SK-N-SH (cell line): Measurements from ENCODE around the gene MRC1. TPM values are rescaled to one million over a fixed set of nuclear protein-coding genes. Genes with fewer than 3 reads are reported as not detected.
A peak's percentile ranks its signal among the peaks of the same experiment; 100 is the strongest.

Experiments
- CTCF ChIA-PET: fragments of 300-600, 350-600 bp; formaldehyde crosslinking; extraction: SDS; loops from one replicate; lab custom pipeline; 2021; lab: Yijun Ruan, JAX
- POLR2A ChIA-PET: fragments of 350-600 bp; sonication (Branson Sonifier 250); formaldehyde crosslinking; extraction: SDS; loops from one replicate; lab custom pipeline; 2020; ENCODE audit warnings: antibody characterized with exemption, inconsistent platforms; lab: Yijun Ruan, JAX
- DNase-seq: peaks from one replicate; pipeline ENCODE4 v3.0.0; 2012
- H2AFZ ChIP-seq: fragments of 200-600 bp; sonication (generic); 2 replicates; pipeline ENCODE4 v1.8.1; 2016; ENCODE audit warnings: antibody characterized with exemption, mild to moderate bottlenecking, low read depth
- H3F3A ChIP-seq: fragments of 200-600 bp; sonication (generic); replicated peaks from 2 replicates; pipeline ENCODE3; 2016; ENCODE audit warnings: antibody characterized with exemption, mild to moderate bottlenecking; ENCODE audit not compliant: insufficient read depth
- H3K27ac ChIP-seq, 2 experiments: fragments of 200-500 bp in 1 of 2; fragments of 200-600 bp in 1 of 2; sonication (Bioruptor generic) in 1 of 2; sonication (generic), shearing (Covaris generic) in 1 of 2; 2 replicates each; pipeline versions ENCODE4 v1.5.1 to v1.6.1; 2014 to 2016; ENCODE audit warnings: low read depth in 2 of 2, inconsistent platforms in 1 of 2, low read length in 1 of 2, mild to moderate bottlenecking in 1 of 2, mixed read lengths in 1 of 2
- H3K27me3 ChIP-seq: fragments of 200-600 bp; sonication (generic), shearing (Covaris generic); 2 replicates; pipeline ENCODE4 v1.6.1; 2016; ENCODE audit warnings: mixed run types; ENCODE audit not compliant: insufficient read depth
- H3K36me3 ChIP-seq, 2 experiments: fragments of 200-500 bp in 1 of 2; fragments of 200-600 bp in 1 of 2; sonication (Bioruptor generic) in 1 of 2; sonication (generic) in 1 of 2; replicated peaks in 1 of 2; 2 replicates each; pipeline versions ENCODE3 to v1.5.1; 2014 to 2016; ENCODE audit warnings: low read length in 1 of 2, mild to moderate bottlenecking in 1 of 2; ENCODE audit not compliant: insufficient read depth in 2 of 2, control insufficient read depth in 1 of 2
- H3K4me1 ChIP-seq, 2 experiments: fragments of 200-500 bp in 1 of 2; fragments of 200-600 bp in 1 of 2; sonication (Bioruptor generic) in 1 of 2; sonication (generic), shearing (Covaris generic) in 1 of 2; 2 replicates each; pipeline versions ENCODE4 v1.5.1 to v1.6.1; 2014 to 2016; ENCODE audit warnings: low read depth in 1 of 2, low read length in 1 of 2, mixed run types in 1 of 2; ENCODE audit not compliant: insufficient read depth in 2 of 2, control insufficient read depth in 1 of 2
- H3K4me2 ChIP-seq: fragments of 200-600 bp; sonication (generic), shearing (Covaris generic); 2 replicates; pipeline ENCODE4 v1.6.1; 2017; ENCODE audit warnings: mixed run types
- H3K4me3 ChIP-seq, 2 experiments: fragments of 200-500 bp in 1 of 2; fragments of 200-600 bp in 1 of 2; sonication (Bioruptor generic) in 1 of 2; sonication (generic), shearing (Covaris generic) in 1 of 2; 2 replicates each; pipeline versions ENCODE4 v1.5.1 to v1.8.1; 2014 to 2016; ENCODE audit warnings: low read depth in 2 of 2, inconsistent platforms in 1 of 2, low read length in 1 of 2, mild to moderate bottlenecking in 1 of 2, mixed read lengths in 1 of 2, moderate library complexity in 1 of 2
- H3K79me2 ChIP-seq: fragments of 200-600 bp; sonication (generic); 2 replicates; pipeline ENCODE4 v1.8.1; 2017; ENCODE audit warnings: mild to moderate bottlenecking; ENCODE audit not compliant: insufficient read depth
- H3K9ac ChIP-seq: fragments of 200-600 bp; sonication (generic); 2 replicates; pipeline ENCODE4 v1.6.1; 2017; ENCODE audit warnings: mixed run types
- H3K9me2 ChIP-seq: fragments of 200-600 bp; sonication (generic); 2 replicates; pipeline ENCODE4 v1.6.1; 2017; ENCODE audit warnings: mixed run types
- H3K9me3 ChIP-seq: fragments of 200-600 bp; sonication (generic); 2 replicates; pipeline ENCODE4 v1.6.1; 2017; ENCODE audit warnings: mixed run types, mild to moderate bottlenecking, moderate library complexity
- H4K20me1 ChIP-seq: fragments of 200-600 bp; sonication (generic); 2 replicates; pipeline ENCODE4 v1.6.1; 2017; ENCODE audit warnings: mild to moderate bottlenecking, mixed run types; ENCODE audit not compliant: insufficient read depth
- CHD2 ChIP-seq: fragments of 150-350 bp; IDR thresholded peaks from 2 replicates; pipeline ENCODE4 v1.6.1; 2018; ENCODE audit warnings: low read length; ENCODE audit not compliant: partially characterized antibody
- ELF1 ChIP-seq: IDR thresholded peaks from 2 replicates; pipeline ENCODE4 v1.4.0; 2012
- EP300 ChIP-seq, 2 experiments: IDR thresholded peaks; 2 replicates each; pipeline versions ENCODE4 v1.4.0 to v1.6.1; 2012; ENCODE audit warnings: borderline replicate concordance in 1 of 2, low read depth in 1 of 2, low read length in 1 of 2
- EZH2phosphoT487 ChIP-seq: fragments of 200-600 bp; sonication (generic); IDR thresholded peaks from 2 replicates; pipeline ENCODE4 v1.6.1; 2017; ENCODE audit warnings: low read depth, mixed run types, mild to moderate bottlenecking, antibody characterized with exemption, moderate library complexity, borderline replicate concordance
- FOXJ3 ChIP-seq: sonication (generic); formaldehyde crosslinking; IDR thresholded peaks from 2 replicates; pipeline ENCODE4 v1.5.1; 2020; ENCODE audit warnings: mild to moderate bottlenecking, missing genetic modification reagents
- GABPA ChIP-seq: IDR thresholded peaks from 2 replicates; pipeline ENCODE4 v1.4.0; 2012; ENCODE audit warnings: low read depth, mild to moderate bottlenecking
- JUND ChIP-seq: IDR thresholded peaks from 2 replicates; pipeline ENCODE4 v1.4.0; 2012
- MEF2A ChIP-seq: IDR thresholded peaks from 2 replicates; pipeline ENCODE4 v1.4.0; 2012; ENCODE audit warnings: low read depth, borderline replicate concordance
- NFIC ChIP-seq: IDR thresholded peaks from 2 replicates; pipeline ENCODE4 v1.4.0; 2012; ENCODE audit warnings: borderline replicate concordance
- RAD21 ChIP-seq: IDR thresholded peaks from 2 replicates; pipeline ENCODE4 v1.6.1; 2012; ENCODE audit warnings: mild to moderate bottlenecking, low read length
- RCOR1 ChIP-seq: fragments of 150-350 bp; IDR thresholded peaks from 2 replicates; pipeline ENCODE4 v1.6.1; 2017; ENCODE audit warnings: antibody characterized with exemption, low read length
- RFX5 ChIP-seq: IDR thresholded peaks from 2 replicates; pipeline ENCODE4 v1.6.1; 2012; ENCODE audit warnings: mild to moderate bottlenecking, improper control_type of control experiment, low read length
- RXRA ChIP-seq: IDR thresholded peaks from 2 replicates; pipeline ENCODE4 v1.4.0; 2012; ENCODE audit warnings: low read depth, mild to moderate bottlenecking, borderline replicate concordance
- SIN3A ChIP-seq: IDR thresholded peaks from 2 replicates; pipeline ENCODE4 v1.6.1; 2012; ENCODE audit warnings: low read depth, mild to moderate bottlenecking, low read length, moderate library complexity, borderline replicate concordance
- SMC3 ChIP-seq: IDR thresholded peaks from 2 replicates; pipeline ENCODE4 v1.6.1; 2012; ENCODE audit warnings: low read depth, low read length, improper control_type of control experiment
- TCF12 ChIP-seq: IDR thresholded peaks from 2 replicates; pipeline ENCODE4 v1.4.0; 2012
- WGBS: methylation state at CpG from one replicate; pipeline ENCODE4 v1.1.6; 2017; ENCODE audit warnings: low lambda C conversion rate; 5-methylcytosine and 5-hydroxymethylcytosine counted together
- polyA plus RNA-seq, 3 experiments: library from polyadenylated mRNA; depleted of rRNA; stranded (reverse); fragments of >200 nt; gene quantifications; 2 replicates each; pipeline ENCODE4 v1.2.3, GENCODE V29; 2012
- TF ChIP-seq, protein P1 (sequence below): fragments of 150-350 bp; IDR thresholded peaks from 2 replicates; pipeline ENCODE4 v1.6.1; 2017; ENCODE audit warnings: antibody characterized with exemption, low read length, low read depth, borderline replicate concordance
- TF ChIP-seq, protein P2 (sequence below): fragments of 200-600 bp; sonication (generic); IDR thresholded peaks from 2 replicates; pipeline ENCODE4 v1.6.1; 2017; ENCODE audit warnings: antibody characterized with exemption, mild to moderate bottlenecking, moderate library complexity
- TF ChIP-seq, protein P3 (sequence below): IDR thresholded peaks from 2 replicates; pipeline ENCODE4; 2012
- TF ChIP-seq, protein P4 (sequence below): IDR thresholded peaks from 2 replicates; pipeline ENCODE4 v1.4.0; 2012; ENCODE audit warnings: low read depth

The MRC1 gene
- polyA plus RNA-seq, 1 of the 3 experiments (the other 2 are of a cell fraction): not detected

DNA sequence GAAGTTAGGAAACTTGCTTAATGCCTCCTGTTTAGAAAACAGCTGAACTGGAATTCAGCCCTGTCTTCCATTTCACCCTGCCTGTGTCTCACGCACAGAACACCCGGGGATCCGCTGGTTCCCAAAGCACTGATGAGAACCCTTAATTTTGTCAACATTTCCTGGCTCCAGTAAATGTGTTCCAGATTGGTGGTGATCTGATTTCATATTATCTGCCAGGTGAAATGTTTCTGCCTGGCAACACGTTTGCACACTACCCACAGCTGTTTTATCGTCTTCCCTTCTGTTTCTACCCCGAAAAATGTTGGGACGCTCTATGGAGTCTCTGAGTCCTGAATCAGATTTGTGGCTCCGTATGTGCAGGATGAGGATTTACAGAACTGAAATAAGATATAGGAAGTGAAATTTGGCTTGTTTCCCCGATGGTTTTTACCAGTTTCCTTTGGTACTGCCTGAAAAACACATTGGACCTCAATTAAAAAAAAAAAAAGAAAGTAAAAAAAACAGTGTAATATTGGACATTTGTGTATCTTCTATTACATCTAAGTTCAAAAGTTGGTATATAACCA lies 29.0 kb downstream of the MRC1 start:
- Histone ChIP-seq H3K27me3 (no peaks in the 10 kb centered on the region), H4K20me1 (no peaks in the 10 kb centered on the region), H3F3A (peaks cover 21% of the 10 kb centered on the region), H3K9me2 (no peaks in the 10 kb centered on the region), H3K9ac (no peak overlapping the region), H3K9me3 (no peaks in the 10 kb centered on the region), H3K79me2 (no peaks in the 10 kb centered on the region), H3K4me2 (no peak overlapping the region), H3K27ac (no peak overlapping the region), H2AFZ (no peak overlapping the region), H3K36me3 (no peaks in the 10 kb centered on the region), H3K4me3 (no peak overlapping the region), H3K4me1 (peaks cover 14 to 15% of the 10 kb centered on the region in 2 experiments)
- POLR2A ChIA-PET: no interaction called here
- TF ChIP-seq RAD21: no peak
- TF ChIP-seq JUND: no peak
- TF ChIP-seq RFX5: peak; percentile 87
- TF ChIP-seq TCF12: no peak
- TF ChIP-seq FOXJ3: no peak
- CTCF ChIA-PET: interaction anchor here (1.0 to 3.0 kb wide), 3 partner anchors 9 to 378 kb away, joined by 3 to 13 read pairs (median 9); no protein-coding TSS in a partner anchor
- 62% methylated on average over 9 of the region's 9 CpGs for WGBS
- peak; percentile 21 for DNase-seq

DNA sequence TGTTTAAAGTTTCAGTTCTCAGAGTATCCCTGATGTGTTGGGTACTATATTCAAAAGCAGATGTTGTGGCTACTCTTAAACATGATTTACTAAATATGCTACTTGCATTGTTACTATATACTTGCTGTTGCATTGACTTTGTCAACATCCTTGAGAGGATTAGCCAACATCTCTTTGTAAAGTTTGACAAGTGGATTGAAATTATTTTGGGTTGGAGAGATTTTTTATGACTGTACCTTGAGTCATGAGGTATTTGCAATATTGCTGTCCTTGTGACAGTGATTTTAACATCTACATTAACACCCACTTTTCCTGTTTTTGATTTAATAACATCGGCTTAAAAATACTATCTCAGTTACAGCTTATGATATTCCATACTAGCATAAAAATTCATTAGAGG lies 31.9 kb downstream of the MRC1 start:
- no peak overlapping the region for H3K4me2 ChIP-seq
- H3K9ac ChIP-seq: no peak overlapping the region
- no peak overlapping the region for H3K4me3 ChIP-seq
- no peaks in the 10 kb centered on the region for H3K9me3 ChIP-seq
- no peak for DNase-seq
- no peaks in the 10 kb centered on the region for H4K20me1 ChIP-seq
- no peaks in the 10 kb centered on the region for H3K27me3 ChIP-seq
- H2AFZ ChIP-seq: no peak overlapping the region
- no peaks in the 10 kb centered on the region for H3K9me2 ChIP-seq
- no peak overlapping the region for H3K27ac ChIP-seq
- POLR2A ChIA-PET: no interaction called here
- H3F3A ChIP-seq: peaks cover 10% of the 10 kb centered on the region
- CTCF ChIA-PET: interaction anchor here (1.0 kb wide), 1 partner anchor 375 kb away, joined by 3 read pairs; no protein-coding TSS in a partner anchor
- peaks cover 6 to 10% of the 10 kb centered on the region in 2 experiments for H3K4me1 ChIP-seq
- TF ChIP-seq RCOR1 (no peak), CHD2 (no peak), GABPA (no peak), NFIC (no peak), ELF1 (no peak), EP300 (IDR thresholded peaks at IDR 0.05; ENCODE audit: borderline replicate concordance in 1 of 2, low read depth in 1 of 2, low read length in 1 of 2) (no peak), SIN3A (no peak), MEF2A (no peak), SMC3 (no peak), RFX5 (no peak), RXRA (no peak), EZH2phosphoT487 (no peak)
- TF ChIP-seq, protein P1, sequence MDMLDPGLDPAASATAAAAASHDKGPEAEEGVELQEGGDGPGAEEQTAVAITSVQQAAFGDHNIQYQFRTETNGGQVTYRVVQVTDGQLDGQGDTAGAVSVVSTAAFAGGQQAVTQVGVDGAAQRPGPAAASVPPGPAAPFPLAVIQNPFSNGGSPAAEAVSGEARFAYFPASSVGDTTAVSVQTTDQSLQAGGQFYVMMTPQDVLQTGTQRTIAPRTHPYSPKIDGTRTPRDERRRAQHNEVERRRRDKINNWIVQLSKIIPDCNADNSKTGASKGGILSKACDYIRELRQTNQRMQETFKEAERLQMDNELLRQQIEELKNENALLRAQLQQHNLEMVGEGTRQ: no peak
- TF ChIP-seq, protein P2, sequence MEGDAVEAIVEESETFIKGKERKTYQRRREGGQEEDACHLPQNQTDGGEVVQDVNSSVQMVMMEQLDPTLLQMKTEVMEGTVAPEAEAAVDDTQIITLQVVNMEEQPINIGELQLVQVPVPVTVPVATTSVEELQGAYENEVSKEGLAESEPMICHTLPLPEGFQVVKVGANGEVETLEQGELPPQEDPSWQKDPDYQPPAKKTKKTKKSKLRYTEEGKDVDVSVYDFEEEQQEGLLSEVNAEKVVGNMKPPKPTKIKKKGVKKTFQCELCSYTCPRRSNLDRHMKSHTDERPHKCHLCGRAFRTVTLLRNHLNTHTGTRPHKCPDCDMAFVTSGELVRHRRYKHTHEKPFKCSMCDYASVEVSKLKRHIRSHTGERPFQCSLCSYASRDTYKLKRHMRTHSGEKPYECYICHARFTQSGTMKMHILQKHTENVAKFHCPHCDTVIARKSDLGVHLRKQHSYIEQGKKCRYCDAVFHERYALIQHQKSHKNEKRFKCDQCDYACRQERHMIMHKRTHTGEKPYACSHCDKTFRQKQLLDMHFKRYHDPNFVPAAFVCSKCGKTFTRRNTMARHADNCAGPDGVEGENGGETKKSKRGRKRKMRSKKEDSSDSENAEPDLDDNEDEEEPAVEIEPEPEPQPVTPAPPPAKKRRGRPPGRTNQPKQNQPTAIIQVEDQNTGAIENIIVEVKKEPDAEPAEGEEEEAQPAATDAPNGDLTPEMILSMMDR: no peak
- TF ChIP-seq, protein P3, sequence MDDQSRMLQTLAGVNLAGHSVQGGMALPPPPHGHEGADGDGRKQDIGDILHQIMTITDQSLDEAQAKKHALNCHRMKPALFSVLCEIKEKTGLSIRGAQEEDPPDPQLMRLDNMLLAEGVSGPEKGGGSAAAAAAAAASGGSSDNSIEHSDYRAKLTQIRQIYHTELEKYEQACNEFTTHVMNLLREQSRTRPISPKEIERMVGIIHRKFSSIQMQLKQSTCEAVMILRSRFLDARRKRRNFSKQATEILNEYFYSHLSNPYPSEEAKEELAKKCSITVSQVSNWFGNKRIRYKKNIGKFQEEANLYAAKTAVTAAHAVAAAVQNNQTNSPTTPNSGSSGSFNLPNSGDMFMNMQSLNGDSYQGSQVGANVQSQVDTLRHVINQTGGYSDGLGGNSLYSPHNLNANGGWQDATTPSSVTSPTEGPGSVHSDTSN: no peak
- TF ChIP-seq, protein P4, sequence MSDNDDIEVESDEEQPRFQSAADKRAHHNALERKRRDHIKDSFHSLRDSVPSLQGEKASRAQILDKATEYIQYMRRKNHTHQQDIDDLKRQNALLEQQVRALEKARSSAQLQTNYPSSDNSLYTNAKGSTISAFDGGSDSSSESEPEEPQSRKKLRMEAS: no peak
- TF ChIP-seq, all 33 proteins: peak for 0
- WGBS: 74% methylated on average over 1 of the region's 1 CpG
- Histone ChIP-seq H3K36me3 (no peaks in the 10 kb centered on the region), H3K79me2 (no peaks in the 10 kb centered on the region)
